ENCODE data around the gene MIER1.
A peak's percentile ranks its signal among the peaks of the same experiment; 100 is the strongest.
"Not testable (repeated sequence)": the region's sequence is repeated elsewhere in the genome, so short reads cannot be mapped to it uniquely, and the experiment has no call there.

Gene MIER1

DNA sequence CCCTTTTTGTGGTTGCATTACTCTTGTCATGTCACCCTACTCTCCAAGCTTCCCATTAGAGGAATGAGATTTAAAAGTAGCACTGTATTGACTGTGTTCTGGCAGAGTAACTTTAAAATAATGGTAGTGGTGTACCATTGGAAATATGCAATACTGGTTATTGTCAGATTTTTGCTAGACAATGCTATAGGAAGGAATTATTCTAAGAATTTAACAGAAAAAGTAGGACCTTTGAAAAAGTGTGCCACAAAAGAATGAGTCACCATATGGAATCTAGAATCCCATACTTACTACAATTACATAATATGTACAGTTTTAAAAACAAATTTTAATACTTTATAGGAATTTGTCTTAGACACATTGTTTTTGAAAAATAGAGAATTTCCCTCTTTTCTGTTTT lies 13.8 kb downstream of the MIER1 start:
- DNase-seq (ENCODE audit: low read depth in 2 of 2) = no peak

DNA sequence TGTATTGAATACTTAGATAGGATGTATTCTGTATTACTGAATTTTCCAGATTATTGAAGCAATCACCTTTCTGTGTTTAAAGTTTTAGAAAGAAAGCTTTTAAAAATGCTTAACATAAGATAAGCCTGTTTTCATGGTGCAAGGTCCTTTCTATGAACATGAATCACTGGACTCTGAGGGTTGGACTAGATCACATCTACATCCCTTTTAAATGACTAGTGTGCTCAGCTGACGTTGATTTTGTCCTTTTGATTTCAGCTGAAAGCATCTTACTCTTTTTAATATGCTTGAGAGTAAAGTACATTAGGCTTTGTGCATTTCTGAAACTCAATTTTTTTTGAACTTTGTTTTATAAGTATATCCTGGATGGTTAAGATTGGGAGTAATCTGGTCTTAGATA lies 16.2 kb downstream of the MIER1 start:
- no peak for DNase-seq (ENCODE audit: low read depth in 2 of 2)

DNA sequence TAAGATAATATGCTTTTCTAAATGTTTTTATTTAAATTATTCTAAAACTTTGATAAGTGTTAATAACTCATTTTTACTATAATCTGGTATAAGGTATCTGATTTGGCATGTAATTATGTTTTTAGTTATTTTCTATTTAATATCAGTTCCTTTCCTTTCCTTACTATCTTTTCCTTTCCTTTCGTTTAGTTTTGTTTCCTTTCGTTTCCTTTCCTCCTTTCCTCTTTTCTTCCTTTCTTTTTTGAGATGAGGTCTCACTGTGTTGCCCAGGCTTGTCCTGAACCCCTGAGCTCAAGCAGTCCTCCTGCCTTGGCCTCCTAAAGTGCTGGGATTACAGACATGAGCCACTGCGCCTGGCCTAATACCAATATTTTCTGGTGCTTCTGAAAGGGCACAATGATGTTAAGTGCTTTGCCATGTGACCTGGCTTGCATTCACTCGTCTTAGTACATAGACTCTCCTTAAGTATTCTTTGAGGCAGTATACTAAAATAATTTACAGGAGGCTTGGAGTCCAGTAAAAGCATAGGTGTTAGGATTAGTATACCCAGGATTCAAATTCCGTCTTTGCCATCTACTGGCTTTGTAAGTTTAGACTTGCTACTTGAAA lies 18.7 kb downstream of the MIER1 start:
- no peak for DNase-seq (ENCODE audit: low read depth in 2 of 2)

DNA sequence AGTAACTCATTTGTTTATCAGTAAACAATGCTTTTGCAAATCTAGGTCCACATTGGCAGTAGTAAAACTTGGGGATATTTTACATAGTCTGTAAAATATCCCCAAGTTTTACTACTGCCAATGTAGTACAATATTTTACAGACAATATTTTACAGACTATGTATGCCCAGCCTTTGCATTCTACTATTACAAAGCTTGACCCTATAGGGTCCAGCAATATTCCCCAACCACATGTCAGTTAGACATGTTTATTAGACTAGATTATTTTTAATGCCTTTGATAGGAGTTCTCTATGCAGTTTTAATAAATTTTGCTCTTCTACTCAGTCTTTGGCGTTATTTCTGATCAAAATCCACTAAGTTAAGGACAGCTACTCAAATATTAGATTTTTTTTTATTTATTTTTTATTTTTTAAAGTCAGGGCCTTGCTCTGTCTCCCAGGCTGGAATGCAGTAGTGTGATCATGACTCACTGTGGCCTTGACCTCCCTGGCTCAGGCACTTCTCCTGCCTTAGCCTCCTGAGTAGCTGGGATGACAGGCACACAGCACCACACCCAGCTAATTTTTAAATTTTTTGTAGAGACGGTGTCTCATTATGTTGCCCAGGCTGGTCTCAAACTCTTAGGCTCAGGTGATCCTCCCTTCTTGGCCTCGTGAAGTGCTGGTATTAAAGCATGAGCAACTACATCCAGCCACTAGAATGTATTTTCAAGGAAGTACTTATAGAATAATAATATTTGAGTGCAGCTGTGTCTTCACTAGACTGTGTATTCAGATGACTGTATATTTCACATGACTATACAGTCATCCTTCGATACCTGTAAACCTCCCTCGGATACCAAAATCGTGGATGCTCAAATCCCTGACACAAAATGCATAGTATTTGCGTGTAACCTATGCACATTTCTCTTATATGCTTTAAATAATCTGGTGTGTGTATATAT lies 19.8 kb downstream of the MIER1 start:
- no peak for DNase-seq (ENCODE audit: low read depth in 2 of 2)

DNA sequence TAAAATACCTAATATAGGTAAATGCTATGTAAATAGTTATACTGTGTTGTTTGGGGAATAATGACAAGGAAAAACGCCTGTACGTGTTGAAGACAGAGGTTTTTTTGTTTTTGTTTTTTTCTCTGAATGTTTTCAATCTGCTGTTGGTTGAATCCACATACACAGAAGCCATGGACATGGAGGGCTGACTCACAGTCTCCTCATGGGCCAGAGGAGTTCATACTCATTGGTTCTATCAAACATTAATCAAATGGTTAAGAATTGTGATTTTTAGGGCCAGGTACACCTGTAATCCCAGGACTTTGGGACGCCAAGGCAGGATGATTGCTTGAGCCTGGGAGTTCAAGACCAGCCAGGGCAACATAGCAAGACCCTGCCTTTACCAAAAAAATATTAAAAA lies 20.5 kb downstream of the MIER1 start:
- no peak for DNase-seq (ENCODE audit: low read depth in 2 of 2)

DNA sequence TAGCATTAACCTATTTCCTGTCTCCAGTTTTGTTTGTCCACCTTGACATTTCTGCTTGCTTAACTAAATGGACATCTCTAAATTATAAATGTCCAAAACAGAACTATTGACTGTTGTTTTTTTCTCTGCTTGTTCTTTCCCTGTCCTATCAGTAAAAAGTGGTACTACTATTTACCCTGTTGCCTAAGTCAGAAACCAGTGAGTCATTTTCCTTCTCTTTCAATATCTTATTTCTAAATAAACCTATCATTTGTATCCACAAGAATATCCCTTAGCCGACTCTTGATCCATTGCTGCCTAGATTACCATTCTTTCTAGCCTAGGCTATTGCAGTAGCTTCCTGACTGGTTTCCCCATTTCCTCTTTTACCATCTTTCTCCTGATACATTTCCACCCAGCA lies 22.5 kb downstream of the MIER1 start:
- DNase-seq (ENCODE audit: low read depth in 2 of 2) = no peak

DNA sequence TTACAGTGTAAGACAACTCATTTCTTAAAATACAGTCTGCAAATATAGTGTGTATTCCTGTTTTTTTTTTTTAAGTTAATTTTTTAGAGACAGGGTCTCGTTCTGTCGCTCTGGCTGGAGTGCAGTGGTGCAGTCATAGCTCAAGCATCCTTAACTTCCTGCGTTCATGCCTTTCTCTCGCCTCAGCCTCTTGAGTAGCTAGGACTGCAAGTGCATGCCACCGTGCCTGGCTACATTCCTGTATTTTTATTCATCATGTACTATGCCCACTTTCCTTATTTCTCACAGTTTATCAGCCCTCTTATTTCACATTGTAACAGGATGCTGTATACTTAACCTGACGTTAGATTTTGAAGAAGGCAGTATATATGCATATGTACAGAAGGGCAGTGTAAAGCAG lies 26.7 kb downstream of the MIER1 start:
- no peak for DNase-seq (ENCODE audit: low read depth in 2 of 2)

DNA sequence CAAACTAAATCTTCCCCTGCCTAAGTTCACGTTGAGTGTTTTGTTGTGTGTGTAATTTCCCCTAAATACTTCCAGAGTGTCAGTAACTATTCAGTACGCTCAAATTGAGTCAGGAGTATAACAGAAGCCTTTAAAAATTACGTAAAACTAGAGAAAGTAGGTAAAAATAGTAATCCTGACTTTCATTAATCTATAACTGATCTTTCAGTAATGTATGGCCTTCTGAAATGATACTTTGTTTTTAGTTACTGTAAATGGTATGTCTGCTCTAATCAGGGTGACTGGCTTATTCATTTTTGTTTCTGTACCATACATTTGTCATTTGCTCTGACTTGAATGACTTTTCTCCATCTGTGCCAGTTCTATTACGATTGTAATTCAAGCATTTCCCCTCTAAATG lies 29.4 kb downstream of the MIER1 start:
- DNase-seq (ENCODE audit: low read depth in 2 of 2) = no peak

DNA sequence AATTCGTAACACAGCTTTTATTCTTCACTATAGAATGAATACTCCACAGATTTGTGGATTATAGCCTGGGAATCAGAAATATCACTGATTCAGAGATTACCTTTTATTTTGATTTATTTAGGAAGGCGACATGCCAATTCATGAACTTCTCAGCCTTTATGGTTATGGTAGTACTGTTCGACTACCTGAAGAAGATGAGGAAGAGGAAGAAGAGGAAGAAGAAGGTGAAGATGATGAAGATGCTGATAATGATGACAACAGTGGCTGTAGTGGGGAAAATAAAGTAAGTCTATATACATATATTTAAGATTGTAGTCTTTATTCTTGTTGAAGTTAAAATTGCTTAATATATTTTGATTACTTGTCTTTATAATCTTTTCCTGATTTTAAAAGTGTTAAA lies 33.1 kb downstream of the MIER1 start:
- DNase-seq (ENCODE audit: low read depth in 2 of 2) = no peak

DNA sequence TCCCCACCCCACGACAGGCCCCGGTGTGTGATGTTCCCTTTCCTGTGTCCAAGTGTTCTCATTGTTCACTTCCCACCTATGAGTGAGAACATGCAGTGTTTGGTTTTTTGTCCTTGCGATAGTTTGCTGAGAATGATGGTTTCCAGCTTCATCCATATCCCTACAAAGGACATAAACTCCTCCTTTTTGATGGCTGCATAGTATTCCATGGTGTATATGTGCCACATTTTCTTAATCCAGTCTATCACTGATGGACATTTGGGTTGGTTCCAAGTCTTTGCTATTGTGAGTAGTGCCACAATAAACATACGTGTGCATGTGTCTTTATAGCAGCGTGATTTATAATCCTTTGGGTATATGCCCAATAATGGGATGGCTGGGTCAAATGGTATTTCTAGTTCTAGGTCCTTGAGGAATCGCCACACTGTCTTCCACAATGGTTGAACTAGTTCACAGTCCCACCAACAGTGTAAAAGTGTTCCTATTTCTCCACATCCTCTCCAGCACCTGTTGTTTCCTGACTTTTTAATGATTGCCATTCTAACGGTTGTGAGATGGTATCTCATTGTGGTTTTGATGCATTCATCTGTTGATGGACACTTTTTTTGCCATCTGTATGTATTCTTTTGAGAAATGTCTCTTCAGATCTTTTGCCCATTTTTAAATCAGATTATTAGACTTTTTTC lies 41.5 kb downstream of the MIER1 start:
- not testable (repeated sequence) for DNase-seq (ENCODE audit: low read depth in 2 of 2)

DNA sequence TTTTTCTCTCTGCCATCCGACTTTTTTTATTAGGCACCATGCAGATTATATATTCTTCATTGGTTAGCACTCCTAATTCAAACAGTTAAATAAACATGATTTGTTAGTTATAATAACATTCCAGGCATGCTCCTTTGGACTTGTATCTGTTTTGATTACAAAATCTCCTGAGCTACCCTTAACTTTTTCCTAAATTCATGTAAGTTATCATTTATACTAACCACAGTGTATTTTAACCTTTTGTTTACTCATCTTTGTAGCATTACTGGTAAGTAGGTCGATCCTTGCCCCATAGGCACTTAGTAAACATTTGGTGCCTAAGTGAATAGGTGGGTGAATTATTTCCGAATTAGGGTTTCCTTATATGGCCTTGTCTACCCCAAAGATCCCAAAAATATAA lies 43.8 kb downstream of the MIER1 start:
- no peak for DNase-seq (ENCODE audit: low read depth in 2 of 2)

DNA sequence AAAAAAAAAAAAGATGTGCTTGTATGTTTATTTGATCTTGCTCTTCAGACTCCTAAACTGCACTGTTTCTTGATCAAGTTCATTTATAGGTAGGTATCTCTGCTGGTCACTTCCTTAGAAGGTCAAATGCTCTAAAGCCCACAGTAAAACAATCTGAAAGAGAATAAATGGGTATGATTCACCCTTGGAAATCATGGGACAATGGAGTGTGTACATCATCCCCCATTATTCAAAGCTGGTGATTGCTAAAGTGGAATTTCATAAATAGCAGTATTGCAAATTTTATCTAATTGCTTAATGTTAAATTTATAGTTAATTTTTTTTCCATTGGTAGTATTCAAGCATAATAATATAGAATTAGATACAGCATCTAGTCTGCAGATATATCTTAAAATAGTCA lies 53.4 kb downstream of the MIER1 start:
- no peak for DNase-seq (ENCODE audit: low read depth in 2 of 2)

DNA sequence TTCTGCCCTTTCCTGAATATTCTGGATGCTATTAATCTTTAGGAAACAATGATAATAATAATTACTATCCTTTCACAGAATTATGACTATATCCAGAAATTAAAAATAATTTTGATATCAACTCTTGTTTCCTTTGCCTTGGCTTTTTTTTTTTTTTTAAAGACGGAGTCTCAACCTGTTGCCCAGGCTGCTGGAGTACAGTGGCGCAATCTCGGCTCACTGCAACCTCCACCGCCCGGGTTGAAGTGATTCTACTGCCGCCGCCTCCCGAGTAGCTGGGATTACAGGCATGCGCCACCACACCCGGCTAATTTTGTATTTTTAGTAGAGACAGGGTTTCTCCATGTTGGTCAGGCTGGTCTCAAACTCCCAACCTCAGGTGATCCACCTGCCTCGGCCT lies 54.8 kb downstream of the MIER1 start:
- not testable (repeated sequence) for DNase-seq (ENCODE audit: low read depth in 2 of 2)

DNA sequence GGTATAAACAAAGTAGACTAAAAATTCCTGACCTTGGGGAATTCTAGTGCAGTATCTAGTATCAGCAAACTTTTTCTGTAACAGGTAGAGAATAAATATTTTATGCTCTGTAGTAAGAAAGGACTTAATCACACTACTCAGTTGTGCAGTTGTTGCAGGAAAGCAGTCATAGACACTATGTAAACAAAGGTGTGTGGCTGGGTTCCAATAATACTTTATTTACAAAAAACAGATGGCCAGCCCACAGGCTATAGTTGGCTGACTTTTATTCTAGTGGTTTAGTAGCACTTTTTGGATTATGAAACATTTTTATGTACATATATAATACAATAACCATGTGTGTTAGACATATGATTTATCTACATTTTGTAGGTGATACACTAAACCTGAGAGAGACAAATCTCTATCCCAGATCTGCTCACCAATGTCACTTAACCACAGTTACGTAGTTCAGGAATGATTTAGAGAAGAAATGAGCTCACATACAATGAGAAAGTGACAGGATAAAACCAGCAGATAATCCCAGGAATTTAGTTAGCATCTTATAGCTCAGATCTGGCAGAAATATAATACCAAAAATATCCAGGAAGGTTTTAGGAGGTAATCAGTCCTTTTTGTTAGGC lies 56.1 kb downstream of the MIER1 start:
- no peak for DNase-seq (ENCODE audit: low read depth in 2 of 2)

DNA sequence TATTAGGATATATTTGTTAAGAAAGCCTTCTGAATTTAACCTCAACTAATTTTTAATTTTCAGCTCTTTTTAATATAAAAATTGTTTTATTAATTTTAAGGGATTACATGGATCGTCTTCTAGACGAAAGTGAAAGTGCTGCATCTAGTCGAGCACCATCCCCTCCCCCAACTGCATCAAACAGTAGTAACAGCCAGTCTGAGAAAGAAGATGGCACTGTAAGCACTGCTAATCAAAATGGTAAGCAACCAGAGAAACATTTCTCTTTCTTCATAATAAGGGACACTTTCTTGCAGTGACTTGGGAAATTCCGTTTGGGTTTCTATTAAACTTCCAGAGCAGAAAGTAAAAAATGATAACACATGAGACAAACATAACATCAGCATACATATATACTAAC lies 56.9 kb downstream of the MIER1 start:
- DNase-seq (ENCODE audit: low read depth in 2 of 2) = peak; percentile 8 to 33

DNA sequence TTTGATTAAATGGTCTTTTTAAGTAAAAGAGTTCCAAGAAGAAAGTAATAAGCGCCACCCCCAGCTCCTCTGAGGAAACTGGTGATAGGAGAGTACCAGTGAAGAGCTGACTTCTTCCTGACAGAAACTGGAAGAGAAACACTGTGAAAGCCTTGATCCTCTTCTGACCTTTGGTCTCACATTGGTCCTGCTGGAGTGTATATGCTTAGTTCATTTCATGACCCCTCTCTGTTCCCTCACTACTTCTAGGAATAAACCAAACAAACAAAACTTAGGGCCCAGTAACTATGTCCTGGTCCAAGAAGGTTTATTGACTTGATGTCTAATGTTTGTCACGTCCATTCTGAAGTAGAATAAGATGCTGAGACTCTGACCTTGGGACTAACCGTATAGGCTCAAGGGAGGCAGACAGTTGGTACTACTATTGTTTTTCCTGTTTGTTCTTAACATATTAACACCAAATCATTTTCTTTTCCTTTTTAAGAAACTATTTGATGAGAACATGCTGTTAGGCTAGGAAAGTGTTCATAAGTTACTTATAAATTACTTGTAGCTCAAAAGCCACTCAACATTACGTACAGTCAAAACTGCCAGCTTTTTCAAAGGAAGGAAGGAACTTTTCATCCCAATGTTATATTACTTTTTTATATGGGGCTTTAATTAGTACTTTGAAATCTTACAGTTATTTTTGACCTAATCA lies 57.9 kb downstream of the MIER1 start:
- DNase-seq (ENCODE audit: low read depth in 2 of 2) = no peak

DNA sequence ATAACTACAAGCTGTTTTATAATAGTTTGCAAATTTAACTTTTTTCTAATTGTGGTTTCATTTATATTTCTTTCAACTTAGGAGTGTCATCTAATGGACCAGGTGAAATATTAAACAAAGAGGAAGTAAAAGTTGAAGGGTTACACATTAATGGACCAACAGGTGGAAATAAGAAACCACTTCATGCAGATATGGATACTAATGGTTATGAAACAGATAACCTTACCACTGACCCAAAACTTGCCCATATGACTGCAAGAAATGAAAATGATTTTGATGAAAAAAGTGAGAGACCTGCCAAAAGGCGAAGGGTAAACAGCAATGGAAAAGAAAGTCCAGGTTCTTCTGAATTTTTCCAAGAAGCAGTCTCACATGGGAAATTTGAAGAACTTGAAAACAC lies 59.7 kb downstream of the MIER1 start:
- no peak for DNase-seq (ENCODE audit: low read depth in 2 of 2)

DNA sequence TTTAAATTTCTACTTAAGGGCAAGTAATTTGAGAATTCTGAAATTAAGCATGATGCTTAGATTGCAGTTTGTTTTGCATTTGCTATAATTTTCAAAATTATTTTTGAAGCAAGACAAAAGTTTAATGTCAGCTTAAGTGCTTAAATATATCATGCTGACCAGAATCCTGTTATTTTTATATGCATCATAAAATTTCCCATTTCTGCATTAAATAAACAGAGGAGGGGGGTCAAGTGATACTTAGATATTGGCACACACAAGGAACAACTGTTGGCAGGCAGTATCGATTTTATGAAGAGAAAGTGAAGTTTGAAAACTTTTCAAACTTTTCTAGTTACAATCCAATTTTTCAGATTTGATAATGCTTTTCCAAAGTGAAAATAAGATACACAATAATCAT lies 61.0 kb downstream of the MIER1 start:
- DNase-seq (ENCODE audit: low read depth in 2 of 2) = no peak

DNA sequence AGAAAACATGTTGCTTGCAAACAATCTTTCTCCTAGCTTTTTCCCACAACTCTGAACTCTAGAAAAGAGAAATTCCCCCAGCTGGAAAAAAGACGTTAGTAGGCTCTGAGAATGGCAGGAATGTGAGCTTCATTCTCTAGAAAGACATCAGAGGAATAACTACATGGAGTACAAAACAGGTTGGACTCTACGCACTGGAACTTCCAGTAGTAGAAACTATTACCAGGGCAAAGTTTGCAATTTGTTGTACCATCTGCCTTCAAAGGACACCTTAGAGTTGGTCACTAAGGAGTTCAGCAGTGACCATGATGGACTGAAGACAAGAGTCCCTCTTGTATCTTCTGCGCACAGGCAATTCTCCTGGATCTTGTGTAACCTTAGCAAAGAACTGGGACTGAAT lies 68.3 kb downstream of the MIER1 start:
- no peak for DNase-seq (ENCODE audit: low read depth in 2 of 2)

DNA sequence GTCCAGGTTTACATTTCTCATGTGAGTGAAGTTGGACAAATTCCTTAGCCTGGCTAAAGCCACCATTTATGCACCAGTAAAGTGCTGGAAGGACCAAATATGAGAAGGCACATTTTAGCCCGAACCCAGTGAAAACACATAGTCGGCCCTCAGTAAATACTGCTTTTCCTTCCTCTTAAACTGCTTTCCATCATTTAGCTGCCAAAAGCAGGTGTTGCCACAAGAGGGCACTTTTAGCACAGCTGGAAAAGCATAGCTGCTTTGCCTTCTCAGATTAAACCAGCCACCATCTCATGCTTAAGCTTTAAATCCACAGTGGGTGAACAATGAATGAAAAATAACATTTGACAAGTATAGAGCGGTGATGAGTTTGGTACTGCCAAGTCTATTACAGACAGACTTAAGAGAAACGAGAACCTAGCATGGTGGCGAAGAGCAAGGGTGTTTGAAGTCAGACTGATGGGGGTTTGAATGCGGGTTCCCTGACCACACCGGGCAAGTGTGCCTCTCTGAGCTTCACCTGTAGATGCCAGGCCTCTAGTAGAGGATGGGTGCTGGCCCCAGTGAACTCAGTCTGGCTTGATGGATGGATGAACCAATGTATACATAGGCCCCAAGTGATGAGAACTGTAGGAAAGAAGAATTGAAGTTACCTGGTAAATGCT lies 71.4 kb downstream of the MIER1 start:
- peak; percentile 23 to 39 for DNase-seq (ENCODE audit: low read depth in 2 of 2)

DNA sequence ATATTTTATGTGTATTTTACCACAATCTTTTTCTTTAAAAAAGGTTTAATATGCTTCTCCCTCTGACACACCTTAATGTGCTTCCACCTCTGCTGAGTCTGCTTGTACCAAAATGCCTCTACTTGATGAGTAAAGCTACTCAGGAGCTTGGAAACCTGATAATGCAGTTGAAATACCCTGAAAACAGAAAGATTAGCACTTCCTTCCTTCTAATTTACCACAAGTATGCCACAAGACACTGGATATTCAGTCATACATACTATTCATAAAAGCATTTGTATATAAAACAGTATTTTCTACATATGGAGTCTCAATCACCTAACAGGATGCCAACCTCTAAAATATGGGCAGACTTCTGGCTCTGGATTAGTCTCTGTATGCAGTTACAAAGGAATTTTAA lies 74.2 kb downstream of the MIER1 start:
- DNase-seq (ENCODE audit: low read depth in 2 of 2) = no peak
